ENCODE results near the gene PSMC5.
A peak's percentile ranks its signal among the peaks of the same experiment; 100 is the strongest.
"Not testable (repeated sequence)": the region's sequence is repeated elsewhere in the genome, so short reads cannot be mapped to it uniquely, and the experiment has no call there.

Gene PSMC5

DNA sequence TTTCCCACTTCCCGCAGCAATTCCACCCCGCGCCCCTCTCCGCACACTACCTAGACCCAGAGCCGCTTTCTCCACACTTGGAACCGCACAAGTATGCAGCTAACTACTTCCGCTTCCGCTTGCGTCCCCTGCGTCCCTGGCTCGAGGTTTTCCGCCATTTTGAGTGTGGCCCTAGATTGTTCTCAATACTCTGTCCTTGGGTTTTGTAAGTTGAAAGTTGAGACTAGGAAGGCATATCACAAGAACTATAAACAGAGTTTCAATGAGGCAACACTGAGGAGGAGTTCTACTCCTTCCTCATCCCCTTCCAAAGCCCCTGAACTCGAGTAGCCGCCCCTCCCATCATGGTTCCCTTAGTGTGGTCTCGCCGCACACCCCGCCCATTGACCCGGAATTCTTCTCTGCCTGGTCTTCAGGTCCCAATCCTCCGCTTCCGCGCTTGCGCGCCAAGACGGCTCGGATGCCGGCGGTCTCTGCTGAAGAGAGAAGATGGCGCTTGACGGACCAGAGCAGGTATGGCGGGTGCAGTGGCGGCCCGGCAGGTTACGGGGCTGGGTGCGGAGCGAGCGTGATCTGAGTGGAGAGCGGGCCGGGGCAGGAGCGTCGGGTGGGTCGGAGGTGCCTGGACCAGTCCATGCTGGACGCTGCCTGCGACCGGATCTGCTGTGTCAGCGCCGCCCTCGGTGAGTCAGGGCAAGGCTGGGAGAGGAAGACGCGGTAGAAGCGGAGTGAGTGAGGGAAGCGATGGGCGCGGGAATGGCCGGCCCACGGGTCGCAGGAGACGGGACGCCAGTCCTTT lies at the start of gene PSMC5, which contains the start of gene FTSJ3:
Gene PSMC5 (plus strand): TSS at position 430 of the 799 bp plus-strand sequence. CDS start 60 bp downstream, at position 490.
Gene FTSJ3 (minus strand): TSS at position 662 of the 799 bp plus-strand sequence. CDS start 761 bp downstream, outside the sequence.
- peak; percentile 81 for DNase-seq (ENCODE audit: low read depth)

- no peak for DNase-seq (ENCODE audit: low read depth)
These were observed 46.7 kb upstream of the PSMC5 start for GRCh38 chr17:63780507-63780906.

DNA sequence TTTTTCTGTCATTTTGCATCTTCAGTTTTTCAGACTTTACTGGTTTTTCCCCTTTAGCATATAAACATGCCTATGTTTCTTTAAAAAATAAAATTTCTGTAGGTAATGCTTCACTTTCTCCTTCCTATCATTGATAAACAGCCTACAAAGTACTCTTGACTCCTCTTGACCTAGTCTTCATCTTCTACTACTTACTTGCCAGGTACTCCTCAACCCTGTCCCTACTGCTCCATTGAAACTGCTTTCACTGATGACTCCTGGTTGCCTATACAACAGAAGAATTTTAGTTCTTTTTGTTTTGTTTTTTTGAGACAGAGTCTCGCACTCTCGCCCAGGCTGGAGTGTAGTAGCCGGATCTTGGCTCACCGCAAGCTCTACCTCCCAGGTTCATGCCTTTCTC lies 46.3 kb upstream of the PSMC5 start:
- DNase-seq (ENCODE audit: low read depth) = no peak

GRCh38 chr17:63783522-63783921 lies 43.7 kb upstream of the PSMC5 start:
- DNase-seq (ENCODE audit: low read depth) = no peak

DNA sequence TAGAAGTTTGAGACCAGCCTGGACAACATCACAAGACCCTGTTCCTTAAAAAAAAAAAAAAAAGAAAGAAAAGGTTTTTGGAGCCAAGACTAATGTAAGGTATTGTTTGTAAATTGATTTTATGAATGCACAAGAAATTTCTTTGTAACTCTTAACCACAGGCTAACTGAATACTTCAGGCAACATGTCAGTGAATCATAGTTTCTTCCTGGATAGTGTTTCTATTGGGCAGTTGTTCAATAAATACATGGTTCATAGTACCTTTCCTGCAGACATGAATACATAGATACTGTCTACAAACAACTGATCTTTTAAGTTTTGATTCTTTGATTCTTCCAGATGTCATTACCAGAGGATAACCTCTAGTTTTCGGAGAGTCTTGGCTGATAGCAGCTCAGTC lies 41.7 kb upstream of the PSMC5 start:
- DNase-seq (ENCODE audit: low read depth) = no peak

DNA sequence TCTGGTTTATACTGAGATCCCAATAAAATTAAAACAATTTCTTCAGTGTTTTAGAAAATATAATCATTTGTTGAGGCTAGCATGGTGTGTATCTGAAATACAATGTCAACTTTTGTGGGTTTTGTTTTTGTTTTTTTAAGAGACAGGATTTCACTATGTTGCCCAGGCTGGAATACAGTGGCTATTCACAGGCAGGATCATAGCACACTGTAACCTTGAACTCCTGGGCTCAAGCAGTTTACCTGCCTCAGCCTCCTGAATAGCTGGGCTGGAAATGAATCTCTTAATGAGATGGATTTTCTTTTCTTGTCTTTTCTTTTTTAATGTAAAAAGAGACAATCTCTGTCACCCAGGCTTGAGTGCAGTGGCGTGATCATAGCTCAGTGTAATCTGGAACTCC lies 41.1 kb upstream of the PSMC5 start:
- no peak for DNase-seq (ENCODE audit: low read depth)

- DNase-seq (ENCODE audit: low read depth) = no peak
These were observed 40.1 kb upstream of the PSMC5 start for GRCh38 chr17:63786971-63787711.

DNA sequence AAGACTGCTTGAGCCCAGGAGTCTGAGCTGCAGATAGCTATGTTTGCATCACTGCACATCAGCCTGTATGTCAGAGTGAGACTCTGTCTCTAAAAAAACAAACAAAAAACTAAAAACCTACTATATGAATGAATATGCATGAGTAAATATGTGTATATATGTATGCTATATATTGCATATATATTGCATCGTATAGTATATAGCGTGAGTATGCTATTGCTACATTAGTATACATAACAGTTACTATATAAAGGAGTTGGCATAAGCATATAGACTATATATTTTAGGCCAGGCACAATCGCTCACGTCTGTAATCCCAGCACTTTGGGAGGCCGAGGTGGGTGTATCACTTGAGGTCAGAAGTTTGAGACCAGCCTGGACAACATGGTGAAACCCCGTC lies 37.2 kb upstream of the PSMC5 start:
- DNase-seq (ENCODE audit: low read depth) = no peak

- no peak for DNase-seq (ENCODE audit: low read depth)
These were observed 35.0 kb upstream of the PSMC5 start for GRCh38 chr17:63792055-63792729.

DNA sequence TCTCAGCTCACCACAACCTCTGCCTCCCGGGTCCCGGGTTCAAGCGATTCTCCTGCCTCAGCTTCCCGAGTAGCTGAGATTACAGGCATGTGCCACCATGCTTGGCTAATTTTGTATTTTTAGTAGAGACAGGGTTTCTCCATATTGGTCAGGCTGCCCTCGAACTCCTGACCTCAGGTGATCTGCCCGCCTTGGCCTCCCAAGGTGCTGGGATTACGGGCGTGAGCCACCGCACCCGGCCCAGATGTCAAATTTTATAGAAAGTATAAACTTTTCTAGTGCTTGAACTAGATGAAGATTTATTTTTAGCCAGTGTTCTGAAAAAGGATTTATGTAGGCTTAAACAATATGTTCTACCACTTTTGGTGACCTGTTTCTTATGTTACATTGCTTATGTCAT lies 30.9 kb upstream of the PSMC5 start:
- DNase-seq (ENCODE audit: low read depth) = not testable (repeated sequence)

GRCh38 chr17:63798572-63799106 lies 28.6 kb upstream of the PSMC5 start:
- DNase-seq (ENCODE audit: low read depth) = no peak

DNA sequence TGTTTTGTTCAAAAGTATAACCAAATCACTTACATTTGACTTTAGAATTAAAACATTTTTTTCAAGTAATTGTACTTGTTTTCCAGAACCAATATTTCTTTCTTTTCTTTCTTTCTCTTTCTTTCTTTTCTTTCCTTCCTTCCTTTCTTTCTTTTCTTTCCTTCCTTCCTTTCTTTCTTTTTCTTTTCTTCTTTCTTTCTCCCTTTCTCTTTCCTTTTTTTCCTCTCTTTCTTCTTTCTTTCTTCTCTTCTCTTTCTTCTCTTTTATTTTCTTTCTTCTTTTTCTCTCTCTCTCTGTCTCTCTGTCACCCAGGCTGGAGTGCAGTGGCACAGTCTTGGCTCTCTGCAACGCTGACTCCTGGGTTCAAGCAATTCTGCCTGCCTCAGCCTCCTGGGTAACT lies 26.4 kb upstream of the PSMC5 start:
- DNase-seq (ENCODE audit: low read depth) = no peak

DNA sequence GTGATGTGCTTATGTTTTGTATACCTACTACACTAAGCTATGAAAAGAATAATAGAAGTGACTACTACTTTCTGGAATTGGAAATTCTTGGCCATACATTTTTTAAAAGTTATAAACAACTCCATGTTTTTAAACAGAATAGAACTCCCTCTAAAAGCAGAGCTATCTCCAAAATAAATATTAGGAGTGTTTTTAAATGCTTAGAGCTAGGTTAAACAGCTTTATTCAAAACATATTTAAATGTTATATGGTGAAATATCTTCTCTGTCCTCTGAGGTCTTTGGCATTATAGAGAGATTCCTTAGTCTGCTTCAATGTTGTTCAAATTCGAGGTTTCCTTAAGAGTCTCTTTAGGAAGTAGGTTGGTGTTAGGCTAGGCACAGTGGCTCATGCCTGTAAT lies 22.9 kb upstream of the PSMC5 start:
- DNase-seq (ENCODE audit: low read depth) = no peak

DNA sequence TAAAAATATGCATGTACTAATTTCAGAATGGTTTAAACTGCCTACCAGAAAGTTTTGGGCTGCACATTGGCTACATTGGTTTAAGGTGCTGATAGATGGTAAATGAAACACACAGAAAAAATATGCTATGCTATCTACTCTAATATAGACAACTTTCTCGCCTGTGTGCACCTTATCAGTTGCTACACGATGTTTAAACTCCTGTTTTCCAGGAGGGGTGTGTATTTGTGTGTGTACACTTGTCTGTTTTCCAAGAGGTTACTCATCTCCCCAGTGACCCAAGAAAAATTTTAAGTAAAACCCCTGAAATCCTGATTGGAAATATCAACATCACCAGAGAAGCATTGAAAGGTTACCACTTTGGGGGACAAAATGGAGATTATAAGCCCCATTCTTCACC lies 21.6 kb upstream of the PSMC5 start:
- no peak for DNase-seq (ENCODE audit: low read depth)

- no peak for DNase-seq (ENCODE audit: low read depth)
These were observed 17.3 kb upstream of the PSMC5 start for GRCh38 chr17:63809970-63810369.

- no peak for DNase-seq (ENCODE audit: low read depth)
These were observed 11.1 kb upstream of the PSMC5 start for GRCh38 chr17:63816123-63816522.

DNA sequence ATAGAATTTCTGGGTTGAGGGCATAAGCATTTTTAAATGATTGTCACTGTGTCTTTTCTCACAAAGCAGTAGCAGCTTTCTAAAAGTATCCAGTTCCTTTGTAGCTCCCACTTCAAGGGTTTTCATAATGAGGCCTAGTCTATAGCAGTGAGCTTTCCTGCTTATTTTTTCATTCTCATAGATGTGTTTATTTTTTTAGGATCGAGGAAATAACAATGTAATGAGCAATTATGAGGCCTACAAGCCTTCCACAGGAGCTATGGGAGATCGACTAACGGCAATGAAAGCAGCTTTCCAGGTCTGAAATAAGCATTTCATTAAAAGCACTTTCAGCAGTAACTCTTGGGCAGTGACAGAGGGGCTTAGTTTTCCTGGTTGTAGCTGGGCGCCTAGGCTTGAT lies 10.6 kb upstream of the PSMC5 start:
- DNase-seq (ENCODE audit: low read depth) = no peak

- DNase-seq (ENCODE audit: low read depth) = no peak
These were observed 9.4 kb upstream of the PSMC5 start for GRCh38 chr17:63817736-63818385.

DNA sequence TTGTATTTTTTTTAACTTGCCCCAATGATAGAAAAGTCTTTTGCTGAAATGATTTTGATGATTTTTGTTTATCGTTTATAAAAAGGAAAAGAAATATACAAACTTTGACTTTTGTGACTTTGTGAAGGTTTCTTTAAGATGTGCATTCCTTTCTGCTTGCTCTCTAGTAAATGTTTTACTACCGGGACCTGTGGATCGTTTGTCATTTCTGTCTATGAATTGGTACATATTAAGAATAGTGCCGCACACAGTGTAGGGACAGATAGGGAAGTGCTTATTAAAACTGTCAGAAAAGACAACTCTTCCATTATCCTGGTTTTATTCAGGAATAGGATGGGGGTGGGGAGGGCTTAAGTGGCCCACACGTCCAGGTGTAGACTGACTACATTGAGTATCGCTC lies 8.1 kb upstream of the PSMC5 start:
- no peak for DNase-seq (ENCODE audit: low read depth)

GRCh38 chr17:63819585-63820537 lies 7.4 kb upstream of the PSMC5 start:
- no peak for DNase-seq (ENCODE audit: low read depth)
